Esophagus squamous epithelium (tissue), 5 donors: Measurements from ENCODE around the gene ANK3. TPM values are rescaled to one million over a fixed set of nuclear protein-coding genes. Genes with fewer than 3 reads are reported as not detected.

Source experiments
- DNase-seq: peaks from one replicate; lab custom pipeline; 2025; lab: John Stamatoyannopoulos, UW
- H3K27ac ChIP-seq, 4 donors: fragments of 200-600 bp; sonication (generic); one replicate each; pipeline ENCODE4 v1.5.1; 2016 to 2019; ENCODE audit warnings: mild to moderate bottlenecking in 1 of 4
- H3K27me3 ChIP-seq, 4 donors: fragments of 200-600 bp; sonication (generic); 1 replicate in 3 of 4; 2 replicates in 1 of 4; pipeline versions ENCODE4 v1.5.1 to v1.6.0; 2017 to 2021; ENCODE audit warnings: antibody characterized with exemption in 1 of 4
- H3K36me3 ChIP-seq, 3 donors: fragments of 200-600 bp; sonication (generic); one replicate each; pipeline ENCODE4 v1.5.1; 2016 to 2019
- H3K4me1 ChIP-seq, 3 donors: fragments of 200-600 bp; sonication (generic); one replicate each; pipeline ENCODE4 v1.5.1; 2017 to 2019
- H3K4me3 ChIP-seq, 4 donors: fragments of 200-600 bp; sonication (generic); 1 replicate in 3 of 4; 2 replicates in 1 of 4; pipeline ENCODE4 v1.5.1; 2016 to 2019; ENCODE audit warnings: mild to moderate bottlenecking in 2 of 4, moderate library complexity in 1 of 4
- H3K9me3 ChIP-seq, 3 donors: fragments of 200-600 bp; sonication (generic); one replicate each; pipeline ENCODE4 v1.5.1; 2016 to 2019
- CTCF ChIP-seq, 6 experiments: fragments of 450-650 bp in 4 of 6; fragments of 200-600 bp in 2 of 6; sonication (generic) in 2 of 6; IDR thresholded peaks; one replicate each; pipeline ENCODE4 v1.5.1; 2016 to 2019; ENCODE audit warnings: antibody characterized with exemption in 6 of 6, mild to moderate bottlenecking in 4 of 6, moderate library complexity in 4 of 6
- POLR2A ChIP-seq, 4 donors: fragments of 450-650 bp; IDR thresholded peaks; one replicate each; pipeline ENCODE4 v1.6.1; 2017; ENCODE audit warnings: antibody characterized with exemption in 4 of 4, mild to moderate bottlenecking in 4 of 4, moderate library complexity in 3 of 4
- WGBS, 2 donors: methylation state at CpG; one replicate each; pipeline ENCODE4 v1.1.5; 2018; 5-methylcytosine and 5-hydroxymethylcytosine counted together
- intact Hi-C: fragments of 100-400 bp; cut with DNase I; formaldehyde crosslinking; loops from one replicate; pipeline ENCODE4 v1.15.0; 2022
- total RNA-seq, 4 donors: library from RNA; depleted of rRNA; stranded (reverse); fragments of >200 nt; gene quantifications; one replicate each; pipeline ENCODE4 v1.1.0, GENCODE V29; 2016
- donor health status: DM: yes; HTN: yes; CAD: no.

The ANK3 gene
- total RNA-seq, 4 donors from 2014 or later, result 23.1 to 59.1 (median 33.0) TPM

GRCh38 chr10:60208676-60209269, 180.9 kb downstream of the ANK3 start:
- intact Hi-C loops, result loop anchor here (10.0 kb wide), 1 partner anchor 104 kb away; no protein-coding TSS in a partner anchor
- 44 to 50% methylated on average over 4 of the region's 4 CpGs for WGBS, 2 donors
- peaks cover 0 to 26% (median 0%) of the 10 kb centered on the region in 3 donors for H3K36me3 ChIP-seq
- no peak overlapping the region for H3K27ac ChIP-seq
- no peaks in the 10 kb centered on the region for H3K9me3 ChIP-seq
- no peak for DNase-seq
- TF ChIP-seq POLR2A (IDR thresholded peaks at IDR 0.05) (no peak), CTCF (IDR thresholded peaks at IDR 0.05) (peak in 5 of 6 experiments; percentile 46 to 67 (median 51))
- H3K4me1 ChIP-seq, result no peaks in the 10 kb centered on the region
- no peaks in the 10 kb centered on the region for H3K27me3 ChIP-seq
- H3K4me3 ChIP-seq, result no peak overlapping the region

- H3K4me3 ChIP-seq, result no peak overlapping the region
- WGBS, 2 donors, result 68 to 93% methylated on average over 4 to 5 of the region's 5 CpGs
- intact Hi-C loops, result loop anchor here (10.0 kb wide), 1 partner anchor 103 kb away; no protein-coding TSS in a partner anchor
- H3K27ac ChIP-seq, result no peak overlapping the region
- DNase-seq, result no peak
- H3K36me3 ChIP-seq, result peaks cover 0 to 26% (median 0%) of the 10 kb centered on the region in 3 donors
- no peaks in the 10 kb centered on the region for H3K9me3 ChIP-seq
- TF ChIP-seq CTCF (IDR thresholded peaks at IDR 0.05) (no peak), POLR2A (IDR thresholded peaks at IDR 0.05) (no peak)
- H3K4me1 ChIP-seq, result no peaks in the 10 kb centered on the region
- no peaks in the 10 kb centered on the region for H3K27me3 ChIP-seq
Observed at GRCh38 chr10:60207894-60208293, 181.8 kb downstream of the ANK3 start.

GRCh38 chr10:60206735-60207134, 182.9 kb downstream of the ANK3 start:
- no peak overlapping the region for H3K27ac ChIP-seq
- WGBS, 2 donors, result 57% methylated on average over 4 of the region's 4 CpGs
- H3K9me3 ChIP-seq, result no peaks in the 10 kb centered on the region
- peaks cover 0 to 31% (median 0%) of the 10 kb centered on the region in 3 donors for H3K36me3 ChIP-seq
- H3K4me3 ChIP-seq, result no peak overlapping the region
- intact Hi-C loops, result loop anchor here (10.0 kb wide), 1 partner anchor 102 kb away; no protein-coding TSS in a partner anchor
- no peak for TF ChIP-seq CTCF (IDR thresholded peaks at IDR 0.05)
- TF ChIP-seq POLR2A (IDR thresholded peaks at IDR 0.05), result no peak
- H3K4me1 ChIP-seq, result no peaks in the 10 kb centered on the region
- DNase-seq, result no peak
- no peaks in the 10 kb centered on the region for H3K27me3 ChIP-seq

GRCh38 chr10:60205741-60206140, 183.9 kb downstream of the ANK3 start:
- TF ChIP-seq POLR2A (IDR thresholded peaks at IDR 0.05), result no peak
- no peak for TF ChIP-seq CTCF (IDR thresholded peaks at IDR 0.05)
- WGBS, 2 donors, result 70 to 72% methylated on average over 3 of the region's 3 CpGs
- Histone ChIP-seq H3K9me3 (no peaks in the 10 kb centered on the region), H3K4me1 (no peaks in the 10 kb centered on the region), H3K27ac (no peak overlapping the region), H3K4me3 (no peak overlapping the region), H3K27me3 (no peaks in the 10 kb centered on the region), H3K36me3 (peaks cover 0 to 21% (median 0%) of the 10 kb centered on the region in 3 donors)
- intact Hi-C loops, result loop anchor here (10.0 kb wide), 1 partner anchor 101 kb away; no protein-coding TSS in a partner anchor
- no peak for DNase-seq

- TF ChIP-seq POLR2A (IDR thresholded peaks at IDR 0.05) (no peak), CTCF (IDR thresholded peaks at IDR 0.05) (peak; percentile 25 to 57 (median 36))
- H3K4me3 ChIP-seq, result no peak overlapping the region
- intact Hi-C loops, result loop anchor here (10.0 kb wide), 1 partner anchor 99 kb away; no protein-coding TSS in a partner anchor
- peaks cover 0 to 29% (median 0%) of the 10 kb centered on the region in 3 donors for H3K36me3 ChIP-seq
- no peak overlapping the region for H3K27ac ChIP-seq
- H3K4me1 ChIP-seq, result no peaks in the 10 kb centered on the region
- WGBS, 2 donors, result 42 to 70% methylated on average over 1 of the region's 1 CpG
- no peaks in the 10 kb centered on the region for H3K27me3 ChIP-seq
- no peaks in the 10 kb centered on the region for H3K9me3 ChIP-seq
- DNase-seq, result no peak
Observed at GRCh38 chr10:60203993-60204618, 185.6 kb downstream of the ANK3 start.
